K562 (cell line): ENCODE data around the gene ERP44.

Source experiments
- CHD2 ChIP-seq: IDR thresholded peaks from 2 replicates; pipeline ENCODE4 v1.6.1; 2011; ENCODE audit warnings: low read depth, low read length
- CREB5 ChIP-seq: fragments of 250-450 bp; sonication (Bioruptor Pico); IDR thresholded peaks from 2 replicates; pipeline ENCODE4 v1.5.0; 2020; ENCODE audit warnings: mild to moderate bottlenecking
- CTCF ChIP-seq, 3 experiments: IDR thresholded peaks in 2 of 3; conservative IDR thresholded peaks in 1 of 3; 2 replicates each; pipeline ENCODE4 v1.5.1; 2011 to 2012; ENCODE audit warnings: low read length in 3 of 3, mild to moderate bottlenecking in 3 of 3, control low read depth in 2 of 3, improper control_type of control experiment in 1 of 3, inconsistent platforms in 1 of 3, low read depth in 1 of 3, mixed read lengths in 1 of 3, moderate library complexity in 1 of 3; ENCODE audit not compliant: insufficient read depth in 2 of 3
- EP300 ChIP-seq: IDR thresholded peaks from 2 replicates; pipeline ENCODE4 v1.6.1; 2012; ENCODE audit warnings: low read length, improper control_type of control experiment
- FIP1L1 ChIP-seq: fragments of 200-400 bp; formaldehyde crosslinking; IDR thresholded peaks from 2 replicates; pipeline ENCODE4 v1.6.1; 2018; ENCODE audit warnings: mild to moderate bottlenecking, low read depth, low read length; ENCODE audit not compliant: poor library complexity, severe bottlenecking
- MAX ChIP-seq: sonication (generic); formaldehyde crosslinking; IDR thresholded peaks from 2 replicates; pipeline ENCODE4 v1.9.0; 2022; ENCODE audit warnings: mild to moderate bottlenecking, missing genetic modification reagents
- NCOA2 ChIP-seq, 2 experiments: fragments of 450-650 bp; IDR thresholded peaks; 2 replicates each; pipeline ENCODE4 v1.6.1; 2018; ENCODE audit warnings: mild to moderate bottlenecking in 2 of 2, moderate library complexity in 1 of 2; ENCODE audit not compliant: partially characterized antibody in 2 of 2
- PKNOX1 ChIP-seq: fragments of 450-650 bp; IDR thresholded peaks from 2 replicates; pipeline ENCODE4 v1.6.1; 2016
- POLR2AphosphoS2 ChIP-seq: IDR thresholded peaks from 2 replicates; pipeline ENCODE4 v1.6.1; 2012; ENCODE audit warnings: low read length, improper control_type of control experiment
- SMARCA5 ChIP-seq: fragments of 450-650 bp; IDR thresholded peaks from 2 replicates; pipeline ENCODE4 v1.6.1; 2016
- SRSF9 ChIP-seq: fragments of 200-400 bp; formaldehyde crosslinking; IDR thresholded peaks from 2 replicates; pipeline ENCODE4 v1.6.1; 2017; ENCODE audit warnings: low read depth, low read length, borderline replicate concordance
- SUPT5H ChIP-seq: fragments of 450-650 bp; IDR thresholded peaks from 2 replicates; pipeline ENCODE4 v1.6.1; 2016
- TEAD4 ChIP-seq, 2 experiments: sonication (generic) in 1 of 2; formaldehyde crosslinking in 1 of 2; IDR thresholded peaks; 2 replicates each; pipeline versions ENCODE4 v1.6.1 to v1.8.0; 2012 to 2022; ENCODE audit warnings: borderline replicate concordance in 1 of 2, inconsistent platforms in 1 of 2, low read length in 1 of 2, mild to moderate bottlenecking in 1 of 2, missing genetic modification reagents in 1 of 2
- ZBTB1 ChIP-seq: sonication (generic); formaldehyde crosslinking; IDR thresholded peaks from 2 replicates; pipeline ENCODE4 v1.8.1; 2023; ENCODE audit warnings: missing genetic modification reagents, low read depth, mild to moderate bottlenecking, borderline replicate concordance

- TF ChIP-seq CREB5 (CRISPR knock-in tag) (no peak), SMARCA5 (no peak), SUPT5H (no peak), FIP1L1 (no peak), POLR2AphosphoS2 (no peak), TEAD4 (IDR thresholded peaks at IDR 0.05; ENCODE audit: low read length) (no peak), TEAD4 (CRISPR knock-in tag; IDR thresholded peaks at IDR 0.05; ENCODE audit: borderline replicate concordance) (no peak), CTCF (IDR thresholded peaks at IDR 0.05 in 2 of 3, conservative IDR thresholded peaks at IDR 0.05 in 1 of 3; ENCODE audit: insufficient read depth in 2 of 3, low read depth in 1 of 3, low read length in 3 of 3) (no peak), CHD2 (no peak), PKNOX1 (no peak), EP300 (no peak), SRSF9 (no peak), NCOA2 (IDR thresholded peaks at IDR 0.05; ENCODE audit: partially characterized antibody in 2 of 2) (no peak), MAX (CRISPR knock-in tag) (no peak), ZBTB1 (CRISPR knock-in tag) (no peak)
These were observed 21.5 kb upstream of the ERP44 start for GRCh38 chr9:100120286-100120685.
